ENCODE measurements around the gene BCL6B.
"Not testable (repeated sequence)": the region's sequence is repeated elsewhere in the genome, so short reads cannot be mapped to it uniquely, and the experiment has no call there.

Gene BCL6B

GRCh38 chr17:7034955-7035590, 12.2 kb downstream of the BCL6B start:
- DNase-seq = peak; percentile 77

GRCh38 chr17:7035591-7036368, 12.9 kb downstream of the BCL6B start, which contains the start of gene SLC16A13:
SLC16A13 (plus strand) TSS chr17:7036015; CDS start chr17:7036383, 368 bp downstream.
- DNase-seq = peak; percentile 98

DNA sequence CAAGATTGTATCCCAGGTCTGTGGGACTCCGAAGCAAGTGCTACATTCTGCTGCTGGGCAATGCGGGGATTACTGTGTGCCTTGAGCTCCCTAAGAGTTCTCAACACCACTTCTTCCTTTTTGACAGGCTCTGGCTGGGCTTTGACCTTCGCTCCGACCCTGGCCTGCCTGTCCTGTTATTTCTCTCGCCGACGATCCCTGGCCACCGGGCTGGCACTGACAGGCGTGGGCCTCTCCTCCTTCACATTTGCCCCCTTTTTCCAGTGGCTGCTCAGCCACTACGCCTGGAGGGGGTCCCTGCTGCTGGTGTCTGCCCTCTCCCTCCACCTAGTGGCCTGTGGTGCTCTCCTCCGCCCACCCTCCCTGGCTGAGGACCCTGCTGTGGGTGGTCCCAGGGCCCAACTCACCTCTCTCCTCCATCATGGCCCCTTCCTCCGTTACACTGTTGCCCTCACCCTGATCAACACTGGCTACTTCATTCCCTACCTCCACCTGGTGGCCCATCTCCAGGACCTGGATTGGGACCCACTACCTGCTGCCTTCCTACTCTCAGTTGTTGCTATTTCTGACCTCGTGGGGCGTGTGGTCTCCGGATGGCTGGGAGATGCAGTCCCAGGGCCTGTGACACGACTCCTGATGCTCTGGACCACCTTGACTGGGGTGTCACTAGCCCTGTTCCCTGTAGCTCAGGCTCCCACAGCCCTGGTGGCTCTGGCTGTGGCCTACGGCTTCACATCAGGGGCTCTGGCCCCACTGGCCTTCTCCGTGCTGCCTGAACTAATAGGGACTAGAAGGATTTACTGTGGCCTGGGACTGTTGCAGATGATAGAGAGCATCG, 15.4 kb downstream of the BCL6B start:
- DNase-seq = no peak

DNA sequence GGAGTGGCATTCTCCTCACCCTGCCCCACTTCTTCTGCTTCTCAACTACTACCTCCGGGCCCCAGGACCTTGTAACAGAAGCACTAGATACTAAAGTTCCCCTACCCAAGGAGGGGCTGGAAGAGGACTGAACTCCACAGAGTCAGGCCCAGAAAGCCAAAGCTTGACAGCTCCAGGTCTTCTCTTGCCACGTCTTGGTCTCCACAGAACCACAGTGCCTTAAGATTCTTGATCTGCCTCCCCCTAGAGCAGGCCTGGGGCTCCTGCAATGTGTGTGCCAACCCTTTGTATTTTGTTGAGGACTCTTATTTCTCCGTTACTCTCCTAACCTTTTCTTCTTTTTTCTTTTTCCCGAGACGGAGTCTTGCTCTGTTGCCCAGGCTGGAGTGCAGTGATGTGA, 17.0 kb downstream of the BCL6B start:
- DNase-seq = no peak

DNA sequence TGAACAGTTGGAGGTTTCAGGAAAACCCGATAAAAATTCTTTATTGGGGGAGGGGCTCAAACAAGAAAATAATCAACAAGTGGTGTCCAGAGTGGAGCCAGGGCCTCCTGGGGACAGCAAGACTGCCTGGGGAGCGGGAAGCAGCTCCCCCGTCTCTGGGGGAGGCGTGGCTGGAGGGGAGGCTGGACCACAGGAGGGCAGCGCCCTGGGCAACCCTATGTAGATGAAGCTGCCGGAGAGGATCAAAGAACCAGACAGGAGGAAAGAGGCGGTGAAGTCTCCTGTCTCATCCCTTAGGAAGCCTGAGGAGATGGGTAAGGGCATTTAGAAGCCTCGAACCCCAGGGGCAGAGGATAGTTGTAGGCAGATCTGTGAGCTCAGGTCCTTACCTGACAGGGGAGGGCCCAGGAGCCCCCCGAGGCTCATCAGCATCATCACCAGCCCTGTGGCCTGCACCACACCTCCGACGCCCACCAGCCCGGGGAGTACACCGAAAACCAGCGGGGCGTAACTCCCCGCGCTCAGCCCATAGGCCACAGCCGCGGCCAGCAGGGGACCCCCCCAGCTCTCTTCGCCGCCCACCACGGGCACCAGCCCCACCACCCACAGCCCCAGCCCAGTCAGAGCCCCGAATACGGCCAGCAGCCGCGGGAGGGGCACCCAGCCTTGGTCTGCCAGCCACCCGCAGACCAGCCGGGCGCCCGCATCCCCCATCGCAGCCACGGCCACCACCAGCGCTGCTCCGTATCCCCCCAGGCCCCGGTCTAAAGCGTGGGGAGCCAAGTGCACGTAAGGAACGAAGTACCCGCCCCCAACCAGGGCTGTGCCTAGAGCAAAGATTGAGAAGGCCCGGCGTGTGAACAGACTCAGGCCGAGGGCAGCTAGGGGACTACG, 19.0 kb downstream of the BCL6B start:
- no peak for DNase-seq

DNA sequence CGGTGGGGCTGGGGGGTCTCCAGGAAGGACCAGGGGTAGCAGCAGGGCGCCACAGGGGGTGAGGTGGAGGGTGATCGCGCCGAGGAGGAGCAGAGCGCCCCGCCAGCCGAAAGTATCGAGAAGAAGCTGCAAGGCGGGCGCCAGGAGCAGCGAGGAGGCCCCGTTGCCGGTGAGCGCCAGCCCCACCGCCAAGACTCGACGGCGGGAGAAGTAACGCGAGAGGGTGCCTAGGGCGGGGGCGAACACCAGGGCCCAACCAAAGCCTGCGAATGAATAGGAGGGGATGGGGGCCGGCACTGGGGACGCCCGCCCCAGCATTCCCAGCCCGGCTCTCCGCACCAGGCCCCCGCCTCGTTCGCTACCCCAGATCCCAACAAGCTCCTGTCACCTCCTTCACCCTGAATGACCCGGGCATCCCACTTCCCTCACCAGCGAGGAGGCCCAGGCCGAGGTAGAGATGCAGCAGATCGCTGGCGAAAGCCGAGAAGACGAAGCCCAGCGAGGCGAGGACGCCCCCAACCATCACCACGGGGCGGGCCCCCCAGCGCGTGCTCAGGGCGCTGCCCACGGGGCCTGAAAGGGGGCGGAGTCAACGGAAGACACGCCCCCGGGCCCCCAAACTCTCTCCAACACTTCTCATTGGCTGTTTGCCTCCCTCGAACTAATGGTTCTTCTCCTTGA, 19.8 kb downstream of the BCL6B start:
- no peak for DNase-seq

GRCh38 chr17:7043182-7043496, 20.3 kb downstream of the BCL6B start:
- DNase-seq = no peak

GRCh38 chr17:7043497-7044198, 20.8 kb downstream of the BCL6B start, which contains the start of gene SLC16A11:
SLC16A11 (minus strand) TSS chr17:7044092; CDS start chr17:7043513, 579 bp downstream.
- DNase-seq = no peak

- peak; percentile 78 for DNase-seq
Observed at GRCh38 chr17:7045492-7046126, 22.8 kb downstream of the BCL6B start.

- no peak for DNase-seq
Observed at GRCh38 chr17:7046127-7046724, 23.4 kb downstream of the BCL6B start.

GRCh38 chr17:7046725-7047397, 24.0 kb downstream of the BCL6B start:
- not testable (repeated sequence) for DNase-seq

GRCh38 chr17:7047566-7047965, 24.7 kb downstream of the BCL6B start:
- DNase-seq = no peak

DNA sequence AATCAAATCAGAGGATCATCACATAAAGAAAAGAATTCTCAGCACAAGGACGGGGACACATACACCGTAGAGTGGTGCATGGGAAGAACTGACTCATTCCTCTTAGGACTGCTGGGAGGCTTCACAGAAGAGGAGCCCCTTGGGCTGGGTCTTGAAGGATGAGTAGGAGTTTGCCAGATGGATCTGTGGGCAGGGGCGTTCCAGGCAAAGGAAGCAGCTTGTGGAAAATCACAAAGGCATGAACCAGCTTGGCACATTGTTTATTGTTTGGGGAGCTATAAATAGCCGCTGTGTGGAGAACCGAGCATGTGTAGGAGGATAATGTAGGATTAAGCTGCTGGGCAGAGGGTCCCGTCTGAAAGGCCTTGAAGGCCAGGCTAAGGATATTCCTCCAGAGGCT, 26.1 kb downstream of the BCL6B start:
- no peak for DNase-seq

DNA sequence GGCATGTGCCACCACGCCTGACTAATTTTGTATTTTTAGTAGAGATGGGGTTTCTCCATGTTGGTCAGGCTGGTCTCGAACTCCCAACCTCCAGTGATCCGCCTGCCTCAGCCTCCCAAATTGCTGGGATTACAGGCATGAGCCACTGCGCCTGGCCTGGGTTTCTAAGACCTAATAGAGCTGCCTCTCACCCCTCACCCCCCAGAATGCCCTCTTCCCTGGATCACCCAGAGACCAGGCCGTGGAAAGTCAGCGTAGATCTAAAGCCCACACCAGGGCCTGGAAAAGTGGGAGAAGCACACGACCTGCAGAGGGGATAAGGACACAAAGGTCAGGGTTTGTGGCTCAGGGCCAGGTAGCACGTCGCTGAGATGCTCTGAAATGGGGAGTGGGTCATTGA, 27.7 kb downstream of the BCL6B start:
- DNase-seq = not testable (repeated sequence)

GRCh38 chr17:7056386-7056785, 33.5 kb downstream of the BCL6B start:
- no peak for DNase-seq

DNA sequence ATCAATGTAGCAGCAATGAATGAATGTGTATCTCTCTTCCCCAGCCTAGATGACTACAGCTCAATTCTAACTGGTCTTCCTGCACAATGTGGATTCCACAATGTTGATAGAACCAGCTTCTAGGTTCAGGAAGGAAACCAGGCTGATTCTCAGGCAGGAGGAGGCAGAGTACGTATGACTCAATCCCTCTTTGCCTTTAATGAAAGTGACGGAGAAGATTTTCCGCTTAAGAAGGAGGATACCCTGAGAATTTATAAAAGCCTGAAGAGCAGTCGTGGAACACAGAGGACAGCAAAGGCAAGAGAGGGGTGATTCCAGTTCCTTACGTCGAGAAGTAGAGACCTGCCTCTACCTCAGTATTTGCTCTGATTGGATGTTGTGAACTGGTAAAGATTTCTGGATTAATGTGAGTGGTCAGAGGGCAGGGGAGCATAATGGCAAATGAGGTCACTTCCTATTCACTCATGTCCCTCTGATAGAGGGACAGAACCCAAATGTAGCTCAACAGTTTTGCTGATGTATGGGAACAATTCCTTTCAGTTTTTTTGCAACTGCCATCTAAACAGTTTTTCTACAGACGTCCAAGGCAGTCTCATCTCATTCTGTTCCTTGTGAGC, 36.1 kb downstream of the BCL6B start:
- no peak for DNase-seq

DNA sequence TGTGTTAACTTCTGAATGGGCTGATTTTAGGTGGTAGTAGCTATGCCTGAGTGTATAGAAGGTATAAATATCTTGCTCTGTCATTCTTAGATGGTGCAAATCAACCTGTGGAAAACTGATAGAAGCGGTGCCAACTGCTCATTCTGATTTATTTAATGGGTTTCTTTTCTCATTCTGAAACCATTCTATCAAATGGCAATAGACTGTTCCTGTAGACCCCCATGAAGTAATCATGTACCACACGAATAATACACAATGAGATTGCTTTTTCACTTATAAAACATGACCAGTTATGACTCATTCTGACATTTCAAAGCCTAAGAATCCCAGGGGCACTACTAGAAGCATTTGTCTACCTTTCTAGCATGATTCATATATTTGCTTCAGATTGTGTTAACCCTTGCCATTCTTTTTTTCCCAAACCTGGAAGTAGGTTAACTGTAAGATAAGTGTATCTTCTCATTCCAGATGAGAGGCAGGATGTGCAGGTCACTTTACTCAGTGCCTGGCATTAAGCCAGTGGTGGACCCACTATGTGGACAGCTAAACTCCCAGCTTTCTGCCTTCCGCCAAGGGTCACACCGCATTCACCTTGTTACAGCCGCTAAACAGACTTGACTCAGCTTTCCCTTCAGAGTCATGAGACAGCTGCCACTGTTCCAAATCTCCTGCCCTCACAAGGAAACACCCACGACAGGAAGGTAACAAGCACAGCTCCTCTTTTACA, 37.5 kb downstream of the BCL6B start:
- peak; percentile 97 for DNase-seq

GRCh38 chr17:7063518-7064094, 40.8 kb downstream of the BCL6B start:
- DNase-seq = no peak

All from kidney glomerular epithelial cell (primary cell).